HG02763 (cell line): Measurements from ENCODE around the gene GLUD2.
"Not testable (repeated sequence)": the region's sequence is repeated elsewhere in the genome, so short reads cannot be mapped to it uniquely, and the experiment has no call there.

Experiments
- ATAC-seq: cut with Tn5 transposase; IDR thresholded peaks from one replicate; pipeline ENCODE4 v1.9.1; 2021; ENCODE audit warnings: mild to moderate bottlenecking, moderate library complexity; ENCODE audit not compliant: unreplicated experiment

GLUD2 gene

GRCh38 chrX:121047441-121048419, at the start of gene GLUD2:
Gene GLUD2, plus strand, starts transcription at chrX:121047610. Its CDS starts 75 bp downstream, at chrX:121047685.
- not testable (repeated sequence) for ATAC-seq

DNA sequence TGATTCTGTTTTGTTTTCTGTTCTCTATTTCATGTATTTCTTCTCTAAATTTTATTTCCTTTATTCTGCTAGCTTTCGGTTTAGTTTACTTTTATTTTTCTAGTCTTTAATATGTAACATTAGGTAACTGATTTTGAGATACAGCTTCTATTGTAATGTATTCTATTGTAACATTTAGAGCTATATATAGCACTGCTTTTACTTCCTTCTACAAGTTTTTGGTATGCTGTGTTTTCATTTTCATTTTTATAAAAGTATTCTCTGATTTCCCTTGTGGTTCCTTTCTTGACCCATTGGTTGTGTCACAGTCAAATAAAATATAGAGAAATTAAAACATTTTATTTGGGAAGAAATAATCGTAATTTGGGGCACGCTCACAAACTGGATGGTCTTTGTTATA, 48.0 kb upstream of the GLUD2 start:
- ATAC-seq, result no peak

GRCh38 chrX:121000589-121000988, 46.8 kb upstream of the GLUD2 start:
- no peak for ATAC-seq

DNA sequence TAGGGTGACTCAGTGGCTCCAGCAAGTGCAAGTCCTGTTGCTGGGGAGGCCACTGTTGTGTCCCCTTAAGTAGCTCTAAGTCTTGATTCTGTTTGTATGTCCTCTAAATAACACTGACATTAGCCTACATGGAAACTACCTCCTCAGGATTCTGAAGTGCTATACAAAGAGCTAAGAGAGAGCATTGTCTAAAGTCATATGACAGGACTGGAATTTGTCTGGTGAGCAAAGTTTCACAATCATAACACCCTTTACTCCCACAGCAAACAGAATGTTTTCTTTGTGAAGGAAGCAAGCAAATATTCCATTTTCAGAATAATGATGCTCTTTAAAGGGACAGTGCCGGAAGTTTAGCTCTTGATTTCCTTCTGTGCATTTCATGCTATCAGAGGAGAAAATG, 38.5 kb upstream of the GLUD2 start:
- no peak for ATAC-seq

GRCh38 chrX:121009764-121010163, 37.6 kb upstream of the GLUD2 start:
- ATAC-seq, result no peak

- no peak for ATAC-seq
Measured at GRCh38 chrX:121010218-121010617, 37.2 kb upstream of the GLUD2 start.

- ATAC-seq, result no peak
Measured at GRCh38 chrX:121011254-121011653, 36.2 kb upstream of the GLUD2 start.

GRCh38 chrX:121013897-121014455, 33.4 kb upstream of the GLUD2 start:
- ATAC-seq, result no peak

- no peak for ATAC-seq
Measured at GRCh38 chrX:121014826-121015225, 32.6 kb upstream of the GLUD2 start.

- ATAC-seq, result no peak
Measured at GRCh38 chrX:121028419-121028818, 19.0 kb upstream of the GLUD2 start.

GRCh38 chrX:121030083-121030482, 17.3 kb upstream of the GLUD2 start:
- ATAC-seq, result no peak

- ATAC-seq, result no peak
Measured at GRCh38 chrX:121032531-121032930, 14.9 kb upstream of the GLUD2 start.

GRCh38 chrX:121036137-121036536, 11.3 kb upstream of the GLUD2 start:
- no peak for ATAC-seq

- ATAC-seq, result no peak
Measured at GRCh38 chrX:121036951-121037350, 10.5 kb upstream of the GLUD2 start.

- no peak for ATAC-seq
Measured at GRCh38 chrX:121050781-121051180, 3.4 kb downstream of the GLUD2 start.

DNA sequence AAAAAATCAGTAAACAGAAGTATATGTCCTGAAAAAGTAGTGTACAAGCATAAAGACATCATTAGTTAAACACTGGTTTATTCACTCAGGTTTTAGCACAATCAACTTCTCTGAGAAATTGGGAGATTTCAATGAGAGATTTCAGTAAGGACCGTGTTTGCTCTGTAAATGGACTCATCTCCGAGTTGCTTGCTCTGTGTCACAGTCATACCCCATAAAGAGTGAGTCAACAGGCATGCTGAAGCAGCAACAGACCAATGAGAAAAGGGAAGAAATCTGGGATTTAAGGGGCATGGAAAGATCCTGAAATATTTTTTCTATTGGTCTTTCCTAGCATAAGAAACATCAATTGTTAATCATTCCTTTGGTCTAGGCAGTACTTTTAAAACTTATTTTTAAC, 4.7 kb downstream of the GLUD2 start:
- no peak for ATAC-seq

DNA sequence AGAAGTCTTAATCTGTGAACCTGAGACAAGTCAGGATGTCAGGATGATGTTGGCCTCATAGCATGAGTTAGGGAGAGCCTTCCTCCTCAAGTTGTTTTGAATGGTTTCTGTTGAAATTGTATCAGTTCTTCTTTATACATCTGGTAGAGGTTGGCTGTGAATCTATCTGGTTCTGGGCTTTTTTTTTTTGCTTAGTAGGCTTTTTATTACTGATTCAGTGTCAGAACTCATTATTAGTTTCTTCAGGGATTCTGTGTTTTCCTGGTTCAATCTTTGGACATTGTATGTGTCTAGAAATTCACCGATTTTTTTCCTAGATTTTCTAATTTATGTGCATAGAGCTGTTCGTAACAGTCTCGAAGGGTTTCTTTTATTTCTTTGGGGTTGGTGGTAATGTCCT, 14.9 kb downstream of the GLUD2 start:
- no peak for ATAC-seq

GRCh38 chrX:121064579-121064978, 17.2 kb downstream of the GLUD2 start:
- no peak for ATAC-seq

DNA sequence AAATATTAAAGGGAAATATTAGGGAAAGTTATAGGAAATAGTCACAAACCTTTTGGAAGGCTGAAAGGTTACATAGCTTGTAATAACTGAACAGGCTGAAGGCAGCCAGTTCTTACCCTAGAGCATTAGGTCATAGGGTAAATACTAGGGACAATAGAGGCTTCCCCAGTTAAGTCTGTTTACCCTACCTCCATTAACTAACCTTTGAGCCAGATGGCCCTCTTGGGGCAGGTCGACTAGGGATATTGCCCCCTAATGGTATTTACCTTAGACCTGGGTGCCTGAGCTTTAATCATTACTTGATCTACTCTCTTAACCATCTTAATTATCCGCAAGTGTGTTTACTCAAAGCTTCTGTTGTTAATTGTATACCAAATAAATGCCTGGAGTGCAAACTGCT, 36.8 kb downstream of the GLUD2 start:
- not testable (repeated sequence) for ATAC-seq

GRCh38 chrX:121084903-121085611, 37.6 kb downstream of the GLUD2 start:
- no peak for ATAC-seq

GRCh38 chrX:121085612-121086010, 38.2 kb downstream of the GLUD2 start:
- ATAC-seq, result no peak

GRCh38 chrX:121093011-121093410, 45.6 kb downstream of the GLUD2 start:
- no peak for ATAC-seq
